GM21390 (cell line): ENCODE data around the gene HADH.

ENCODE experiments used
- ATAC-seq: cut with Tn5 transposase; IDR thresholded peaks from one replicate; pipeline ENCODE4 v1.9.1; 2021; ENCODE audit not compliant: unreplicated experiment

HADH gene

DNA sequence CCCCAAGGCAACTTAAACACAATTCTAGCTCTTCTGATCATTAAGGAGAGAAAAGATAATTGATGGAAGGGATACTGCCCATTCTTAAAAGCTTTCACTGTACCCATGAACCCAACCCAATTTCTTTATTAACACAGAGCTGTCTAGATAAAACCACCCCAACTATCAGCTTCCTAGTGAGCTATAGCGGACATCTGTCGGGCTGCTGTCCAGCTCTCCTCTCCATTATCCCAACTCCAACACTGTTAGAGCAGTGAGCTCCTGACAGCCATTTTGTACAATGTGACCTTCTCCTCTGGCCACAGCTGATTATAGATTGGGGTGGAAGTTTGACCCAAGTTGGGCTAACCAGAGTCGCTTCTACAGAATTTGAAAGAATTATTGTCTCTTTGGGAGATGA is 66.1 kb downstream of the HADH start:
- ATAC-seq, result no peak

DNA sequence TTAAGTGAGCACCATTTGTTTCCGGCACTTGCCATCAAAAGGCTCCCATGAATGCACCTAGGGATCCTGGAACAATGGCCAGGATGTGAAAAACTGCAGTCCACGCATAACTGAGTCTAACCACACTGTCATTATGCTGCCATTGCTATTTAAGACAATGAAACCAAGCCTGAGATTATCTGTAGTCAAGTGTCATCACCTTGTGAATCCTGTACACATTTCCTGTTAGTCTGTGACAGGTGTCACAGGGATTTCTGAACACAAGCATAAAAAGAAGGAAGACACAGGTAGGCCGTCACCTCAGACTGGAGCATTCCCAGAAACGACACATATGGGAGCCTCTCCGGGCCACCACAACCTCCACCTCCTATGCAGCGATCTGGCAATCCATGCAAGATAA is 66.7 kb downstream of the HADH start:
- no peak for ATAC-seq

DNA sequence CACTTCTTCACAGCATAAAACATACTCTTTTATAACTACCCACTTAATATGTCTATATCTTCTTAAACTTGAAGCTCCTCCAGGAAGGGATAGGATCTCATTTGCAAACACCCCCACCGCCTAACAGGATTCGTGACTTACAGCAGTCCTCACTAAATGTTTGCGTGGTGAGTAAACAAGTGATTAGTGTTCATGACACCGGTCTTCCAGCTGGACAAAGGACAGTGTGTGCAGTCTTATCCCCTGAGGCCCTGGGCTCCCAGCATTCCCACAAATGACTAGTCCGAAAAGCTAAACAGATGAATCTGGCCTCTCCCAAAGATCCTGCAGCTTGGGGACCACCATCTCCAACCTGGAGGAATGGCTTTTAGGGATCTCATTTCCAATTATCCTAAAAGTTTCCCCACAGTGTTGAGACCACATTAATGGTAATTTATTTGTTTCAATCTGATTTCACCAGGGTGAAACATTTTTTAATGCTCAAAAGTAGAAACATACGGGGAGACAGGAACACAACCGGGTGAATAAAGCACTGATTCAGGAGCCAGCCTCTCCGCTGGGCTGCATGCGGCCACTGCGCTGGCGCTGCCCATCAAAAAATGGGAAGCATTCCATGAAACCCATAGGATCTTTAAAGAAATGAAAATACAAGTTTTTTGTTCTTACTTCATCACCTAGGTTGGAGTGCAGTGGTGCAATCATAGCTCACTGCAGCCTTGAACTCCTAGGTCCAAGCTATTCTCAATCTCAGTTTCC is 69.2 kb downstream of the HADH start:
- no peak for ATAC-seq

DNA sequence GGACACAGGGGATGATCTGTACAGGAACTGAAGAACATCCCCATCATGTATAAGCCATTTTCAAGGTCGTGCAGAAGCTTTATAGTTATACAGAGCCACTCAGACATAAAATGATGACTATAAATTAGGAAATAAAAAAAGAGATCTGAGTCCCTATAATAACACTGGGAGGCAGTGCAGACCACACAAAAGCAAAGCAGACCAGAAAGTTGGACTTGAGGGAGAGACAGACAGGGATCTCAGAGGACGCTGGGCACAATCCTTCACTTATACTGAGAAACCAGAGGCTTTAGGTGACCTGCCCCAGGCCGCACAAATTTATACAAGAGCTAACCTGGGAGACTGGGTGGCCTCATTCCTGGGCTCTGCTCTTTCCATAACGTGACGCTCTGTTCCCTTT is 70.5 kb downstream of the HADH start:
- no peak for ATAC-seq

DNA sequence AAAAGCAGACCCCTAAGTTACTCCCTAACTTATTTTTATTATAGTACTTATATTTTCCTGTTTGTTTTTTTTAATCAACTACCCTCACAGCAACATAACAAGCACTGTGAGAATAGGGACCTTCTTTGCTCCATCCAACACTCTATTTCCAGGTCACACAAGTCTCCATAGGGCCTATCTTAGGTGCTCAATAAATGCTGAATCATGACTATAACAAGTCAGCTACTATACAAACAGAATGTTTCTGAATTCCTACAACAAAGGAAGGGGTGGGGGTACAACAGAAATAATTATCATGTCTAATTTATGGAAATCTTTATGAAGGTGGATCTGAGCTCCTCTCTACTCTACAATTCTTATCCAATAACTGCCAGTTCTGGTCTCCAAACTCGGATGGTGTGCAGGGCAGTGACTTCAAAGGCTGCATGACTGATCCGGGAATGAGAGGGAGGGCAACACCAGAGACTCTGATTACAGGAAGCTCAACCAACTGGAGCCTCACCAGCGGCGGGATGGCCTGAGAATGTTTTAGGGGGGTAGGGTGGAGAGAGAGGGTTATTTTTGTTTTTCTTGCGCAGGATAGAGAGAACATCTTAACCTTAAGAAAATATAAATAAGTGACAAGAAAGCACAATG is 71.1 kb downstream of the HADH start:
- ATAC-seq, result no peak

DNA sequence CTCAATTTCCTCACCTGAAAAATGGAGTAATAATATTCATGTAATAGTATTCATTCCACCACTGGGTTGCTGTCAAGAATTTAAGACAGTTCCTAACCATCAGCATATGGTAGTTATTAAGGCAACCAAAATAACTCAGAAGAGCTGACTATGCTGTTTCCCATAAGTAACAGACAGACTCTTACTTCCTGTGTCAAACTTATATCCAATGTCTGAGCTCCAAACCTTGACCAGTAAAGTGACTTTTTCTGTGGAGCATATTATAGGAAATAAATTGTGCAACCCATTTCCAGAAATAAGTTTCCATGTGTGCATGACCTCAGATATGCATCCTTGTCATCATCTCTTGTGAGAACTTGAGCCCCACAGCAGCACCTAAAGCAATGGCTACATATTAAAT is 78.8 kb downstream of the HADH start:
- ATAC-seq, result no peak

DNA sequence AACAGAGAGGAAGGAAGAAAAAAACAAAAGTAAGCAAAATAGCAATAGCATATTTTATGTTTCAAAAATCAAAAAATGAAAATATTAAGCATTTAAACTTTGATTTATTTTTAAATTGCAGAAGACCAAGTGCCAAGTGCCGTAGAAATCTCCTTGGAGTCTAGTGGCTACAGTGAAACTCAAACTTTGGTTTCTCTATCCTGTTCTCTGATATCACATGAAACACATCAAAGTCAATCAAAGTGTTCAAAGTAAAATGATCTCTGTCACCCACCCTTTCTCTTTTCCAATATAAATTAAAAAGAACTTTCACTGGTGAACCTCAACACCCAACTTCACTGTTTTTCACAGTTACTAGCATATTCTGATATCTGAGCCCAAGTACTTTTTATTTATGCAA is 81.1 kb downstream of the HADH start:
- no peak for ATAC-seq

DNA sequence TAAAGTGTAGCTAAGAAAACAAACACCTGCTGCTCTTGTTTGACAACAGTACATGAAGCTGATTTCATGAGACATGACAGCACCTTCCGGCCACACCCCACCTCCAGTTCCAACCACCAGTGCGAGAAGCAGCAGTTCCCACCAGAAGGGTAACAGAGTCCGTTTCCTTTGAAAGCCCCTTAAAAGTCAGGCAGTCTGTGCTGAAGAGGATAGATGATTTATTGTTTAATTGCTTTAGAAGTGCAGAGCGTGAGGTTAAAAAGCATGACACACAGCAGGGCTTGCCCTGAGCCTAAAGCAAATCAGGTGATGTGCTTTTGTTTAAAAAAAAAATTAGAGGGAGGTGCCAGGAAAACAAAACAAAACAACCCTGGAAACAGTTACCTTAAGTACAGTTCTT is 82.6 kb downstream of the HADH start:
- ATAC-seq, result peak; percentile 75

DNA sequence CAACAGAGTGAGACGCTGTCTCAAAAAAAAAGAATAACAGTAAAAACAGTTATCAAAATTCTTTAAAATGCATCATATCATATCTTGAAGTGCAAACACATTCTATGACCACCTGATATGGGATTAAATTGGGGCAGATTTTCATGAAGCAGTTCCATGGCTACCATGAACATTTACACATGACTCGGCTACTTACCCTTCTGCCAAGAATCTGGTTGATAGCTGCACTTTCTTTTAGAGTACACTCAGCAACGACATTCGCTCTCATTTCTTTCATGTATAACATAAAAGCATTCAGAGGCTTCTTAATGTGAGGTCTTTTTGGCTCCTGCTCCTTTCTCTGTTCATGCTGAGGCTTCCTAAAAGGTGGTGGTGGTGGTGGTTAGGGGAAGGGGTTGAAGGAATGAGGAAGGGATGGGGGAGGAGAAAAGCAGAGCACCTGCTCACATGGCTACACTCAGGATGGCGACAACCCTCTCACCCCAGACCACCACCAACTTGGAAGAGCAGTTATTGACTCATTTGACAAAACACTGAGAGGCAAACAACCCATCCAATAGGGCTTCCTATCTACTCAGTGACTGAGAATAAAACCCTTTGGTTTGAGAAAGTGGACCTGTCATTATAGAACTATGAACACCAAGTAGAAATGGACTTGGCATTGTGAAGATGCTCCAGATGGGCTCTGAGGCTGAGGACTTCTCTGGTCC is 88.5 kb downstream of the HADH start:
- ATAC-seq, result no peak

DNA sequence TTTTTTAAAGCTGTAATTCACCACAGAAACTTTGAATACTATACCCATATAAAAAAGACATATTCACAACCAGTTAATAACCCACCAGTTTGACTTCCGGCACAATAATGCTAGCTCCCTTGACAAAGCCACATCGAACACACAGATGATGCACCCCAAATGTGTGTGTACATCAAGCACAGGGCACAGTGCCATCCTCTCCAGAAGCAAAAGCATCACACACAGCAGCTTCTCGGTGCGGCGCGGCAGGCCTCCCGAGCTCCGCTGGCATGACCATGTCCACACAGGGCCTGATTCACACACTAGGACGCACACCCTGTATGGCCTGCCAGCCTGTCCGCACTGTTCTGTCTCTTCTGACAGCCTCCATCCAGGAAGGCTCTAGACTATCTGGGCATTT is 91.1 kb downstream of the HADH start:
- no peak for ATAC-seq

DNA sequence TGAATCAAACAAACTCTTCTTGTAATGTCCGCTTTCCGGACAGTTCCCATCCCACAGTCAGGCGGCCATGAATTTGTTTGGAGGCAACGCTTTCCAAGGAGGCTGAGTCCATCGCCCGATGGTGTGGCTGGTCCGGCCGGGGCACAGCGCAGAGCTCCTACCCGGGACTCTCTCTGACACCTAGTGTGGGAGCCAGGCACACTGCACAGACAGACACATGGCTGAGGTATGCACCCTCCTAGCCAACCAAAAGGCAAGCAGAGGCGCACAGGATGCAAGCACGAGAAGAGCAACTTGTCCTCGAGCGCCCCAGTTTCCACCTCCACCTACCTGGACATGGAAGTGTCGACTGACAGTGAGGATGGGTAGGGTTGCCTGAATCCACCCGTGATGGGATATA is 91.6 kb downstream of the HADH start:
- no peak for ATAC-seq
